ENCODE data around the gene ATP2A2. TPM values are rescaled to one million over a fixed set of nuclear protein-coding genes. Genes with fewer than 3 reads are reported as not detected.

ATP2A2 gene
- total and polyA plus RNA-seq, 2 donors from 2014 or later: 37.2 to 221 TPM

GRCh38 chr12:110266980-110267620, 13.9 kb upstream of the ATP2A2 start:
- peak in 4 of 5 donors; percentile 54 to 91 (median 68) for DNase-seq
- intact Hi-C loops (cut with DNase I): no loop called here
- H3K4me1 ChIP-seq (ENCODE audit: control insufficient read depth in 2 of 3, insufficient read depth in 2 of 3, low read depth in 1 of 3, low read length in 3 of 3): peaks cover 0 to 6% (median 3%) of the 10 kb centered on the region in 3 donors
- no peak for FAIRE-seq
- H3K4me3 ChIP-seq (ENCODE audit: low read length in 3 of 3): peak overlapping the region in 1 of 3 donors; percentile 13
- no peak for TF ChIP-seq CTCF (IDR thresholded peaks at IDR 0.05; ENCODE audit: borderline replicate concordance, extremely low read depth, insufficient read depth)
- H3K27ac ChIP-seq (ENCODE audit: low read depth in 2 of 2, low read length in 2 of 2): peak overlapping the region in 1 of 2 donors; percentile 60
- no peaks in the 10 kb centered on the region for H3K27me3 ChIP-seq (ENCODE audit: control insufficient read depth, insufficient read depth, low read length)
- H3K9ac ChIP-seq (ENCODE audit: low read length in 3 of 3): no peak overlapping the region
- H3K36me3 ChIP-seq (ENCODE audit: control insufficient read depth in 2 of 3, insufficient read depth in 3 of 3, low read length in 3 of 3): no peaks in the 10 kb centered on the region
- no peaks in the 10 kb centered on the region for H3K9me3 ChIP-seq (ENCODE audit: control insufficient read depth in 2 of 3, insufficient read depth in 1 of 3, low read length in 3 of 3)

DNA sequence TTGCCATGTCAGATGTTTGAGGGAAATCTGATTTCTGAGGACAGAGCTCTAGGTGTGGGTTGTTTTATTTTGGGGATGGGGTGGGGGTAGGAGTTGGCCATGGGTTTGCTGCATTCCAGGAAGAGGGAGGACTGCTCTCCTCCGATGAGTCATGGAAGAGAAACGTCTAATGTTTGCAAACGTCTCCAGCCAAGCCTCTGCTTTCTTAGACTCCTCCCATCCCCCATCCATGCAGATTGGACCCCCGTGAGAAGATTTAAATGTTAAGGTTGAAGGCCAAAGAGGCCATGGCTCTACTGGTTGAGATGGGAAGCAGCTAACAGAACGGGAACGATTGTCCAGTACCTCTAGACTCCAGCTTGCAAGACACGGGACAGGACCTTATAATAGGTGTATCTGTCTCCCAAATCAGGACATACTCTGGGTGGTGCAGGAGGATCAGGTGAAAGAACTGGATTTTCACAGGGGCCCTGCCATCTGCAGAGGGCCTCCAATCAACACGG, 11.4 kb upstream of the ATP2A2 start:
- Histone ChIP-seq H3K27ac (ENCODE audit: low read depth in 2 of 2, low read length in 2 of 2) (no peak overlapping the region), H3K9ac (ENCODE audit: low read length in 3 of 3) (no peak overlapping the region), H3K4me3 (ENCODE audit: low read length in 3 of 3) (no peak overlapping the region), H3K36me3 (ENCODE audit: control insufficient read depth in 2 of 3, insufficient read depth in 3 of 3, low read length in 3 of 3) (no peaks in the 10 kb centered on the region), H3K27me3 (ENCODE audit: control insufficient read depth, insufficient read depth, low read length) (no peaks in the 10 kb centered on the region), H3K9me3 (ENCODE audit: control insufficient read depth in 2 of 3, insufficient read depth in 1 of 3, low read length in 3 of 3) (no peaks in the 10 kb centered on the region), H3K4me1 (ENCODE audit: control insufficient read depth in 2 of 3, insufficient read depth in 2 of 3, low read depth in 1 of 3, low read length in 3 of 3) (peaks cover 0 to 6% (median 3%) of the 10 kb centered on the region in 3 donors)
- no peak for FAIRE-seq
- no peak for TF ChIP-seq CTCF (IDR thresholded peaks at IDR 0.05; ENCODE audit: borderline replicate concordance, extremely low read depth, insufficient read depth)
- intact Hi-C loops (cut with DNase I): no loop called here
- peak in 2 of 5 donors; percentile 49 to 76 for DNase-seq

- Histone ChIP-seq H3K9ac (ENCODE audit: low read length in 3 of 3) (no peak overlapping the region), H3K36me3 (ENCODE audit: control insufficient read depth in 2 of 3, insufficient read depth in 3 of 3, low read length in 3 of 3) (no peaks in the 10 kb centered on the region), H3K9me3 (ENCODE audit: control insufficient read depth in 2 of 3, insufficient read depth in 1 of 3, low read length in 3 of 3) (no peaks in the 10 kb centered on the region), H3K27ac (ENCODE audit: low read depth in 2 of 2, low read length in 2 of 2) (no peak overlapping the region), H3K4me3 (ENCODE audit: low read length in 3 of 3) (no peak overlapping the region), H3K4me1 (ENCODE audit: control insufficient read depth in 2 of 3, insufficient read depth in 2 of 3, low read depth in 1 of 3, low read length in 3 of 3) (peaks cover 0 to 6% (median 3%) of the 10 kb centered on the region in 3 donors), H3K27me3 (ENCODE audit: control insufficient read depth, insufficient read depth, low read length) (no peaks in the 10 kb centered on the region)
- TF ChIP-seq CTCF (IDR thresholded peaks at IDR 0.05; ENCODE audit: borderline replicate concordance, extremely low read depth, insufficient read depth): no peak
- FAIRE-seq (no peak), DNase-seq (peak in 4 of 5 donors; percentile 61 to 89 (median 80))
- intact Hi-C loops (cut with DNase I): no loop called here
Observed at GRCh38 chr12:110270125-110270962, 10.7 kb upstream of the ATP2A2 start.
